Measurements from ENCODE around the gene TMEM53.

GRCh38 chr1:44634606-44635189 lies 39.6 kb downstream of the TMEM53 start:
- TF ChIP-seq CTCF (IDR thresholded peaks at IDR 0.05) (no peak), POLR2A (IDR thresholded peaks at IDR 0.05) (no peak), POLR2AphosphoS5 (IDR thresholded peaks at IDR 0.05) (no peak), EP300 (IDR thresholded peaks at IDR 0.05) (no peak)

Data from stomach (tissue), 4 donors.